NB4 (cell line): ENCODE measurements around the gene LUZP2.

ENCODE experiments used
- DNase-seq: peaks from one replicate; pipeline ENCODE4 v3.0.0; 2010; ENCODE audit warnings: low read depth
- H3K4me3 ChIP-seq: one replicate; pipeline ENCODE4 v1.5.1; 2011; ENCODE audit warnings: mild to moderate bottlenecking, low read depth, low read length, moderate library complexity
- MAX ChIP-seq: IDR thresholded peaks from 2 replicates; pipeline ENCODE4 v1.6.1; 2011; ENCODE audit warnings: low read depth, low read length
- MYC ChIP-seq: IDR thresholded peaks from 2 replicates; pipeline ENCODE4 v1.6.1; 2011; ENCODE audit warnings: low read depth, low read length
- POLR2A ChIP-seq: IDR thresholded peaks from 2 replicates; pipeline ENCODE4 v1.6.1; 2011; ENCODE audit warnings: mild to moderate bottlenecking; ENCODE audit not compliant: insufficient read length; ENCODE audit errors: extremely low read depth
- TF ChIP-seq, protein P1 (sequence below): IDR thresholded peaks from one replicate; pipeline ENCODE4 v1.5.1; 2012; ENCODE audit warnings: low read depth, low read length

LUZP2 gene

DNA sequence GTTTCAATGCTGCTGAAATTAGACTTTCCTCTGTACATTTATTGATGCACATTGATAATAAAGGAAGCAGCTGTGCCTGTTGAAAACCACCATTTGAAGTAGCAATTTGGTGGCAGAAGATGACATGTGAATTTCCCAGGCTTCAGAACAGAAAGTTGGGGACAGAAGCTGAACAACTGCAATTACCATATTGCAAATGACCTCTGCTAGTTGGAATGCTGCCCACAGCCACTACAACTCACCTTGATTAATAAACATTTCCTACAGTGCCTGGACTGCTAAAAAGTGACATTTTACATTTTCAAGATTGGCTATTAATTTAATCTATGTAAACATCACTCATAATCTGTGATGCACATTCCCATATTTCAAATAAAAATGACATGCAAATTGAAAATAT, 208.6 kb downstream of the LUZP2 start:
- TF ChIP-seq POLR2A = no peak
- no peak for TF ChIP-seq MYC
- TF ChIP-seq, protein P1, sequence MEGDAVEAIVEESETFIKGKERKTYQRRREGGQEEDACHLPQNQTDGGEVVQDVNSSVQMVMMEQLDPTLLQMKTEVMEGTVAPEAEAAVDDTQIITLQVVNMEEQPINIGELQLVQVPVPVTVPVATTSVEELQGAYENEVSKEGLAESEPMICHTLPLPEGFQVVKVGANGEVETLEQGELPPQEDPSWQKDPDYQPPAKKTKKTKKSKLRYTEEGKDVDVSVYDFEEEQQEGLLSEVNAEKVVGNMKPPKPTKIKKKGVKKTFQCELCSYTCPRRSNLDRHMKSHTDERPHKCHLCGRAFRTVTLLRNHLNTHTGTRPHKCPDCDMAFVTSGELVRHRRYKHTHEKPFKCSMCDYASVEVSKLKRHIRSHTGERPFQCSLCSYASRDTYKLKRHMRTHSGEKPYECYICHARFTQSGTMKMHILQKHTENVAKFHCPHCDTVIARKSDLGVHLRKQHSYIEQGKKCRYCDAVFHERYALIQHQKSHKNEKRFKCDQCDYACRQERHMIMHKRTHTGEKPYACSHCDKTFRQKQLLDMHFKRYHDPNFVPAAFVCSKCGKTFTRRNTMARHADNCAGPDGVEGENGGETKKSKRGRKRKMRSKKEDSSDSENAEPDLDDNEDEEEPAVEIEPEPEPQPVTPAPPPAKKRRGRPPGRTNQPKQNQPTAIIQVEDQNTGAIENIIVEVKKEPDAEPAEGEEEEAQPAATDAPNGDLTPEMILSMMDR = no peak
- TF ChIP-seq MAX = no peak
- no peak for DNase-seq
- no peak overlapping the region for H3K4me3 ChIP-seq

DNA sequence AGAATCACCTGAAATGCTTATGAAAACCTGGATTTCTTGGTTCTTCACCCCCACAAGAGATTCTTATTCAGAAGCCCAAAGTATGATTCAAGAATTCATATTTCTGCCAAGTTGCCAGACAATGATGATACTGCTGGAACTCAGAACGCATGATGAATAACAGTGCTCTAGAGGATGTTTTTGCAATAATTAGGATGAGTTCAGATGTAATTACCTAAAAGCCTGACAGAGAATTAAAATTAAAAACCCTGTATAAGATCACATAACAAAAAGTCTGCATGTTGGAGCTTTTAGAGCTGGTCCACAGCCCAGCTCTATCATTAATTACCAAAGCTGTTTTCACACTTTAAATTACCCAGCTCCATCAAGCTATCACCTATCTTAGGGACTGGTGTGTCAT, 211.8 kb downstream of the LUZP2 start:
- no peak overlapping the region for H3K4me3 ChIP-seq
- no peak for DNase-seq
- TF ChIP-seq, protein P1 = no peak
- TF ChIP-seq POLR2A (no peak), MYC (no peak), MAX (no peak)

DNA sequence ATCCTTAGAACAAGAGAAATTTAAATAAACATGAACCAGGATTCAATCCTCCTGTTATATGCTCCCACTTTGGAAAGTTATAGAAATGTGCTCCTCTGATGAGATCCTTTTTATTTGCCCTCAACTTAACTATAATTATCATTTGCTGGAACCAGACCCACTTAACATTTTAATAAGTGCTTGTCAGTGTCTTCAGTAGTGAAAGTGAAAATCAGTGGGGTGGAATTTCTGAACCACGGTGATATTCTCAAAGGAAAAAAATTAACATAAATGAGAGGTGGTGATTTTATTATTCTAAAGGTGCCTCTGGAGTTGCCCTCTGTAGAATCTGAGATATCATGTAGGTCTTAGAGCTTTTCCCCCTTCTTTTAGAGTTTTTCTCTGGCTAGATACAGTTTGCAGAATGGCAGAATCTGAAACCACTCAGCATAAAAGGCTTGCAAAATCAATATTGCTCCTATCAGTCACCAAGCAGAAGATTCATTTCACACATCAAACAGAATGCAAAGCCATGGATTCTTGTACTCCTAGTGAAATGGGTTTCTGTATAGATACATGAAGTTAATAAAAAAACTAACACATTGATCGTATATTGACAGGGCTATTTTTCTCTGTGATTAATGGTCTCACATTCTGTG, 213.2 kb downstream of the LUZP2 start:
- no peak for DNase-seq
- TF ChIP-seq POLR2A (no peak), MAX (no peak), MYC (no peak)
- TF ChIP-seq, protein P1 = no peak

GRCh38 chr11:24714601-24715000, 217.7 kb downstream of the LUZP2 start:
- H3K4me3 ChIP-seq = no peak overlapping the region
- DNase-seq = no peak
- no peak for TF ChIP-seq POLR2A
- TF ChIP-seq, protein P1 = no peak
- no peak for TF ChIP-seq MAX
- no peak for TF ChIP-seq MYC

More for the DNA sequence above, 213.2 kb downstream of the LUZP2 start:
- H3K4me3 ChIP-seq = no peak overlapping the region

GRCh38 chr11:24716403-24716802, 219.6 kb downstream of the LUZP2 start:
- H3K4me3 ChIP-seq = no peak overlapping the region
- DNase-seq = no peak
- no peak for TF ChIP-seq MYC
- no peak for TF ChIP-seq POLR2A

DNA sequence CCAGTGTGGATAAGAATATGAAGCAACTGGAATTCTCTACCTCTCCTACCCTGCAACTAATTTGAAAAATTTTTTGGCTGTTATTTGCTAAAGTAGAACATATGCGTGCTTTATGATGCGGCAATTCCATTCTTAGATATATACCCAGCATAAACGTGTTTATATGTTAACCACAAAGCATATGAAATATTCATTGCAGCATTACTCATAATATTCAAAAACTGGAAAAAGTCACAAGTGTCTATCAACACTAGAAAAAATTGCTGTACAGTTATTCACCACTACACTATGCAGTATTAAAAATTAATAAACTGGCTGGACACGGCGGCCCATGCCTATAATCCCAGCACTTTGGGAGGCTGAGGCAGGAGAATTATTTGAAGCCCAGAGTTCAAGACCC, 226.4 kb downstream of the LUZP2 start:
- no peak overlapping the region for H3K4me3 ChIP-seq
- no peak for DNase-seq
- no peak for TF ChIP-seq MAX
- TF ChIP-seq, protein P1 = no peak
- TF ChIP-seq POLR2A = no peak
- no peak for TF ChIP-seq MYC
